Tibial nerve (tissue), 4 donors: ENCODE data around the gene SEMA6B. TPM values are rescaled to one million over a fixed set of nuclear protein-coding genes. Genes with fewer than 3 reads are reported as not detected.

Experiments
- DNase-seq, 2 donors: peaks; one replicate each; pipeline ENCODE4 v3.0.0-alpha.2; 2019; ENCODE audit warnings: low spot score in 2 of 2
- H3K27ac ChIP-seq, 4 donors: fragments of 200-600 bp; sonication (generic) in 3 of 4; one replicate each; pipeline ENCODE4 v1.5.1; 2017 to 2019; ENCODE audit warnings: mild to moderate bottlenecking in 1 of 4
- H3K27me3 ChIP-seq, 2 donors: fragments of 200-600 bp; sonication (generic) in 1 of 2; one replicate each; pipeline versions ENCODE4 v1.5.1 to v1.6.0; 2017 to 2019
- H3K36me3 ChIP-seq, 3 donors: fragments of 200-600 bp; sonication (generic); one replicate each; pipeline ENCODE4 v1.5.1; 2018 to 2019
- H3K4me1 ChIP-seq, 4 donors: fragments of 200-600 bp; sonication (generic) in 3 of 4; one replicate each; pipeline ENCODE4 v1.5.1; 2017 to 2019
- H3K4me3 ChIP-seq, 4 donors: fragments of 200-600 bp; sonication (generic) in 3 of 4; one replicate each; pipeline ENCODE4 v1.5.1; 2017 to 2019; ENCODE audit warnings: mild to moderate bottlenecking in 1 of 4, moderate library complexity in 1 of 4
- H3K9me3 ChIP-seq, 4 donors: fragments of 200-600 bp; sonication (generic) in 3 of 4; one replicate each; pipeline ENCODE4 v1.5.1; 2017 to 2019
- CTCF ChIP-seq, 5 experiments: fragments of 200-600 bp in 3 of 5; fragments of 450-650 bp in 2 of 5; sonication (generic) in 3 of 5; IDR thresholded peaks; one replicate each; pipeline ENCODE4 v1.5.1; 2016 to 2019; ENCODE audit warnings: antibody characterized with exemption in 5 of 5, mild to moderate bottlenecking in 3 of 5, moderate library complexity in 2 of 5
- EP300 ChIP-seq, 2 donors: sonication (generic); formaldehyde crosslinking; IDR thresholded peaks; one replicate each; pipeline ENCODE4 v1.6.1; 2017; ENCODE audit warnings: antibody characterized with exemption in 2 of 2, mild to moderate bottlenecking in 1 of 2
- POLR2A ChIP-seq, 2 donors: fragments of 450-650 bp; IDR thresholded peaks; one replicate each; pipeline ENCODE4 v1.6.1; 2017; ENCODE audit warnings: antibody characterized with exemption in 2 of 2, mild to moderate bottlenecking in 2 of 2, moderate library complexity in 2 of 2
- WGBS, 2 donors: methylation state at CpG; one replicate each; pipeline ENCODE4 v1.1.5; 2018; 5-methylcytosine and 5-hydroxymethylcytosine counted together
- total RNA-seq, 4 donors: library from RNA; depleted of rRNA; stranded (reverse); fragments of >200 nt; gene quantifications; one replicate each; pipeline ENCODE4 v1.1.0, GENCODE V29; 2016

Gene SEMA6B
- total RNA-seq, 4 donors from 2014 or later, result 1.5 to 18.6 (median 7.4) TPM

DNA sequence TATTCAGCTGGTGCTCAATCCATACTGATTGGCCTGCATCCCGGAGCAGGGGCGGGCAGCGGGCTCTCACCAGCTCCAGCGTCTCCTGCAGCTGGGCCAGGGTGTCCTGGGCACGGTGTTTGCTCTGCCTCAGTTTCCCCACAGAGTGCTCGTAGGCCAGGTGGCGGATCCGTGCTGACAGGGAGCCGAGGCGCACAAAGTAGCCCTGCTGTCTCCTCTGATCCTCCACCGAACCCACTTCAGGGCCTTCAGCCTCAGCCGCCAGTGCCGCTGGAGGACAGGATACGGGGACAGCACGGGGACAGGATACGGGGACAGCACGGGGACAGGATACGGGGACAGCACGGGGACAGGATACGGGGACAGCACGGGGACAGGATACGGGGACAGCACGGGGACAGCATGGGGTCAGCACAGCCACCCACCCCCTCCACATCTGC is 33.9 kb downstream of the SEMA6B start:
- TF ChIP-seq POLR2A (IDR thresholded peaks at IDR 0.05) (no peak), CTCF (IDR thresholded peaks at IDR 0.05) (no peak), EP300 (IDR thresholded peaks at IDR 0.05) (no peak)
- Histone ChIP-seq H3K27ac (no peak overlapping the region), H3K27me3 (peaks cover 0 to 17% of the 10 kb centered on the region in 2 donors), H3K4me3 (no peak overlapping the region), H3K4me1 (no peaks in the 10 kb centered on the region), H3K9me3 (no peaks in the 10 kb centered on the region), H3K36me3 (no peaks in the 10 kb centered on the region)
- 70 to 79% methylated on average over 20 to 23 of the region's 23 CpGs for WGBS, 2 donors
- DNase-seq, result no peak

DNA sequence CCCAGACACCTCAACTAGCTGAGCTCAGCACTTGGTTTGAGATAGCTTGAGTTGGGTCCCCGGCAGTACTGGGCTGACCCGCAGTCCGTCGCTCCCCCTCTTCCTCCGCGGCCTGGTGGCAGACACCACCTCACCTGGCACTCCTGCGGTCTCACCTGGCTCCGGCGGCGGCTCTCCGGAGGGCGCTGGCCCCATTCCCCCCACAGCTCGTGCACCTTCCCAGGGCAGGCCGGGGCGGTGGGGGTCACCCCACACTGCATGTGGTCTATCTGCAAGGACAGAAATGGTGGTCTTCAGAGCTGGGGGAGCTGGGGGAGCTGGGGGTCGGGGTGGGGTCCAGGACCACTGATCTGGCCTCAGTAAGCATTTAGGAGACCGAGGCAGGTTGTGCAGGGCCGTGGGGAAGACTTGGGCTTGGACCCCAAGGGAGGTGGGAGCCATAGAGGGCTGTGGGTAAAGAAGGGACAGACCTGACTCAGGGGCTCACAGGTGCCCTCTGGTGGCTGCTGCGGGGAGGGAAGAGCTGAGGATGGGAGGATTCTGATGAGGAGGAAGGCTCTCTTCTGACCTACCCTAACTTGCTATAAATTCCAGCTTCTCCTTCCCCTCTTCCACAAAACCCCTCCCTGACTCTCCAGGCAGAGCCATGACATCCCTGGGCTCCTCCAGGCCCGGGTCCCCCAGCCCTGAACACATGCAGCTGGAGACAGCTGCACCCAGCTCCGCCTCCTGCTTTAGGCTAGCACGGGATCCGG is 34.5 kb downstream of the SEMA6B start:
- Histone ChIP-seq H3K27me3 (peaks cover 0 to 16% of the 10 kb centered on the region in 2 donors), H3K27ac (no peak overlapping the region), H3K36me3 (no peaks in the 10 kb centered on the region), H3K4me1 (no peaks in the 10 kb centered on the region), H3K9me3 (no peaks in the 10 kb centered on the region), H3K4me3 (no peak overlapping the region)
- DNase-seq, result peak; percentile 28 to 63
- 65 to 68% methylated on average over 21 of the region's 23 CpGs for WGBS, 2 donors
- TF ChIP-seq POLR2A (IDR thresholded peaks at IDR 0.05) (no peak), CTCF (IDR thresholded peaks at IDR 0.05) (peak; percentile 43 to 66 (median 58))

DNA sequence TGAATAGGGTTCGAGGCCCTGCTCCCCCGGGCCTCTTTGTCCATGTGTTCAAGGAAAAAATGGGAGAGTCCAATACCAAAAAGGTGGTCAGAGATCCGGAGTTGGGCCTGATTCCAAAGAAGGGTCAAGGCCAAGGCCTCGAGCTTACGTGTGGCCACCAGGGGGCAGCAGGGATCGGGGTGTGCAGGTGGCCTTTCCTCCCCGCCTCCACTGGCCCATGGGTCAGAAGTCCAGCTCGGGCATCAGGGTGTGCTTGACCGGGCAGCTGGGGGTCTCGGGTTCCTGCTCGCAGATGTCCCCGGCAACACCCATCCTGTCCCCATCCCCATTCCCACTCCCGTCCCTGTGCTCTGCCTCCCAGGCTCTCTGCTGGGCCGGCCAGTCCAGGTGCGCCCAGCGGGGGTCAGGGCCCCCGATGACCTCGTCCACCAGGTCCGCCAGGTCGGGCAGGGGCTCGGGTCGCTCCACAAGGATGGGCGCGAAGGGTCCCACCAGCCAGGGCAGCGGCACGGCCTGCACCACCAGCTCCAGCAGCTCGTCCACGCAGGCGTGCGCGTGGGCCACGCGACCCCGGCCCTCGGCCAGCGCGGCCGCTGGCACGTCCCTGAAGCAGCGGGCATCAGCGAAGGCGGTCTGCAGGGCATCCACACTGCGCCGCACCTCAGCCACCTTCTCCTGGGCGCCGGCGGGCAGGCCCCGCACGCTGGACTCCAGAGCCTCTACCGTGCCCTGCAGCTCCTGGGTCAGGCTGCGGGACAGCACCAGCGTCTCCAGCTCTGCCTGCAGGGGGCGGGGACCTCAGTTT is 36.0 kb downstream of the SEMA6B start:
- WGBS, 2 donors, result 46 to 78% methylated on average over 20 to 50 of the region's 53 CpGs
- H3K4me3 ChIP-seq, result no peak overlapping the region

DNA sequence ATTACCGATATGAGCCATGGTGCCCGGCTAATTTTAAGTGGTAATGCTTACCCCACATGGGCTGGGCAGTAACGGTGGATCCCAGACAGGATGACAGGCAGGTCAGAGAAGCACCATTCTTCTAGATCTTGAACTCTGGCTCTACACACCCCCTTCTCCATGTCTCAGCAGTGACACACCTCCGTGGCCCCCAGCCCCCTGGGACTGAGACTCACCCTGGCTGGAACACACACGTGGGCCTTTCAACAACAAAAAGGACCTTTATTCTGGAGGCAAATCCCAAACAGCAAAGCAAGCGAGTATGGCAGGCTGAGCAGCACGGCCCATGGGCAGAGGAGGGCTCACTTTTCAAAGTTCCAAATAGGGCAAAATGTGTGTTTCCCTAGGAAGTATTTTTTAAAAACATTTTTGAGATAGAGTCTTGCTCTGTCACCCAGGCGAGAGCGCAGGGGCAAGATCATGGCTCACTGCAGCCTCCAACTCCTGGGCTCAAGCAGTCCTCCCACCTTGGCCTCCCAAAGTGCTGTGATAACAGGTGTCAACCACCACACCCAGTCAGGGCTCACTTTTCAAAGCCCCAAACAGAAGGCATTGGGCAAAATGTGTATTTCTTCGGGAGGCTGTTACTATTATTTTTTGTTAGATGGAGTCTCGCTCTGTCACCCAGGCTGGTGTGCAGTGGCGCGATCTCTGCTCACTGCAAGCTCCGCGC is 37.0 kb downstream of the SEMA6B start:
- no peak overlapping the region for H3K4me3 ChIP-seq
- no peak overlapping the region for H3K27ac ChIP-seq
- no peak for DNase-seq
- no peaks in the 10 kb centered on the region for H3K9me3 ChIP-seq
- peaks cover 0 to 30% of the 10 kb centered on the region in 2 donors for H3K27me3 ChIP-seq
- peaks cover 0 to 14% (median 0%) of the 10 kb centered on the region in 4 donors for H3K4me1 ChIP-seq
- no peaks in the 10 kb centered on the region for H3K36me3 ChIP-seq
- WGBS, 2 donors, result 74 to 77% methylated on average over 15 of the region's 15 CpGs
- no peak for TF ChIP-seq EP300 (IDR thresholded peaks at IDR 0.05)
- TF ChIP-seq POLR2A (IDR thresholded peaks at IDR 0.05), result no peak
- TF ChIP-seq CTCF (IDR thresholded peaks at IDR 0.05), result no peak

More for the DNA sequence above, 36.0 kb downstream of the SEMA6B start:
- no peaks in the 10 kb centered on the region for H3K36me3 ChIP-seq
- no peak for TF ChIP-seq POLR2A (IDR thresholded peaks at IDR 0.05)
- peak in 3 of 5 experiments; percentile 27 to 48 (median 35) for TF ChIP-seq CTCF (IDR thresholded peaks at IDR 0.05)
- no peak for TF ChIP-seq EP300 (IDR thresholded peaks at IDR 0.05)
- peaks cover 0 to 10% (median 0%) of the 10 kb centered on the region in 4 donors for H3K4me1 ChIP-seq
- no peaks in the 10 kb centered on the region for H3K9me3 ChIP-seq
- H3K27me3 ChIP-seq, result peaks cover 0 to 20% of the 10 kb centered on the region in 2 donors
- DNase-seq, result peak in 1 of 2 donors; percentile 24
- H3K27ac ChIP-seq, result no peak overlapping the region
